NOMO-1 treated with DMSO at 0.1 percent for 48 hours (cell line): Measurements from ENCODE around the gene ENO4.

Source experiments
- DNase-seq: peaks from one replicate; lab custom pipeline; 2025; ENCODE audit not compliant: unreplicated experiment; lab: John Stamatoyannopoulos, UW

The ENO4 gene

GRCh38 chr10:116910910-116911309 is 61.6 kb downstream of the ENO4 start:
- no peak for DNase-seq

DNA sequence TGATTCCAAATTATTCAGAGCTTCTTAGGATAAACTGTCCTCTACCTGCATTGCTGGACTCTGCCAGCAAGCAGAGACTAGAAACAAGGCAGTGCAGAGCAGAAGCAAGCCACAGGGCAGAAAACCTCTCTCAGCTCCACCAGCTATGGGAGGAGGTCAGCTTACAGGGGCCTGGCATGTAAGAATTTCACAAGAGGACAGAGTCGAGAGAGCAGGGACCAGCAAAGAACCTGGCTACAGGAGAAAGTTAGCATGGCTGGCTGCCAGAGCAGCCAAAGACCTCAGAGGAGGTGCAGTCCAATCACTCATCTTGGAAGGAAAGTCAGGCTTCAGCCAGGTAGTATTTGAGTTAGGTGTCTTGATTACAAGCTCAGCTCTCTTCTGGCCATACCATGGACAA is 62.9 kb downstream of the ENO4 start:
- DNase-seq = no peak

DNA sequence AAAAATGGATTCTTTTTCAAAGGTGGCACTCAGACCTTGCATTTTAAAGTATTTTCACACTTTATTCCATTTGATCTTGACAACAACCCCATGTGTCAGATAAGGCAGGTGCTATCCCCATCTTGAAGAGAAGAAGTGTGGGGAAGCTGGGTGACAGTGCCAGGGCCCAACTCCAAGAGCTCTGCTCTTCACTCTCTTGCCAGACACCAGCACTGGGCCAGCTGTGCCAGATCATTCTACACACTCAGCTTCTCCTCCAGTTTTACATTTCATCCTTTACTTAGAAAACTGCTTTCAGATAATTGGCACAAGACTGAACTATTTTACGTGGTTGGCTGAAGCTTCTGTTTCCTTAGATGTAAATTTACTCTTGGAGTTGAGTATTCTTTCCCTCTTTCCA is 64.4 kb downstream of the ENO4 start:
- DNase-seq = no peak

DNA sequence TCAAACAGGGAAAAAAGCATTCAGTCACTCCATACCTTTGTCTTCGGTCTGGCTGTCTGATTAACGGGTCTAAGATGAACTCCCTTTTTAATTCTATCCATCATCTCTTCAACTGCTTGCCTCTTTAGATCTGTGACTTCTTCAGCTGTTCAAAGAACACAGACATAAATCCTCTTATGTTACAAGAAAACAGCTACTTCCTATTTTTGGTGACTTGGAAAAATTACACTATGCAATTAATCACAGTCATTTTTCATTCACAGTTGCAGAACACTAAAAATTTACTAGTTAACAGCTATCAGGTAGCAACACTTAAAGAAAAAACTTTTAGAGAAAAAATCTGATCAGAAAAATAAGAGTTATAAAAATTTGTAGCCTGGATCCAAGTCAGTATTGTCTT is 66.0 kb downstream of the ENO4 start:
- DNase-seq = peak; percentile 70

- DNase-seq = no peak
Measured at GRCh38 chr10:116917481-116917880, 68.2 kb downstream of the ENO4 start.

- no peak for DNase-seq
Measured at GRCh38 chr10:116918583-116918982, 69.3 kb downstream of the ENO4 start.

GRCh38 chr10:116919164-116919563 is 69.9 kb downstream of the ENO4 start:
- DNase-seq = no peak

- DNase-seq = no peak
Measured at GRCh38 chr10:116919706-116920105, 70.4 kb downstream of the ENO4 start.

GRCh38 chr10:116925056-116925455 is 75.8 kb downstream of the ENO4 start:
- no peak for DNase-seq

- DNase-seq = no peak
Measured at GRCh38 chr10:116926426-116926825, 77.1 kb downstream of the ENO4 start.

- no peak for DNase-seq
Measured at GRCh38 chr10:116931806-116932205, 82.5 kb downstream of the ENO4 start.
